ENCODE results near the gene NAT8.
"Not testable (repeated sequence)": the region's sequence is repeated elsewhere in the genome, so short reads cannot be mapped to it uniquely, and the experiment has no call there.

The NAT8 gene

GRCh38 chr2:73630662-73631266, 11.5 kb downstream of the NAT8 start:
- DNase-seq: not testable (repeated sequence)

GRCh38 chr2:73628493-73628892, 13.7 kb downstream of the NAT8 start:
- not testable (repeated sequence) for DNase-seq

GRCh38 chr2:73626237-73626636, 16.0 kb downstream of the NAT8 start:
- DNase-seq: not testable (repeated sequence)

DNA sequence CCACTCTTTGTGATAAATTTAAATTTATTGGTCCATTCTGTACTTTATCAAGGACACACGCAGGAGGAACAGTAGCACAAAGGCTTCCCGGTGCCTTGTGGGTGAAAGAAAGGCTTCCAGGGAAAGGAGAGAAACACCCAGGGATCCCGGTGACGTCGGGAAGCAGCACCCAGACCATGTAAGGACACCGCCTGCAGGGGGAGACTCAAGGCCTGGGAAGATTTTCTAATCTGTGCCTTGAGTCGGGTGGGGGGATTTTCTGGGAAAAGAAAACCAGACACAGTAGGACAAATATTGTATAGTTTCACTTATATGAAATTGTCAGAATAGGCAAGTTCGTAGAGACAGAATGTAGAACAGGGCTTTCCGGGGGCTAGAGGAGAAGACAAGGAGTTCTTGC, 17.6 kb downstream of the NAT8 start:
- not testable (repeated sequence) for DNase-seq

DNA sequence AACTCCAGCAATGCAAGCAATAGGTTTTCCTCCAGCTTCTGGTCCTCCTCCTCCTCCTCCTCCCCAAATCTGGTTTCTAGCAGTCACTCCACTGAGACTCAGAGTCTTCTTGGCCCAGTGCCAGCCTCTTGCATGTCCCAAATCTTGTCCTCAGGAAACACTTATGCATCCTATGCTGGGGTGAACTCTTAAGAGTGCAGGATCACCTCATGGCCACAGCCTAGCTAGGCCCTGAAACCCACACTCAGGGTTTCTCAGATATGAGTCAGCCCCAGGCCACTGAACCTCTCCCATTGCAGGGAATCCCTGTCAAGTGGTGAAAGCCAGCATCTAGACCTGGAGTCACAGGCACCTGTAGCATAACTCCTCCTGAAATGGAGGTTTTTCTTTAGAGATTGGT, 18.2 kb downstream of the NAT8 start:
- not testable (repeated sequence) for DNase-seq

GRCh38 chr2:73619925-73620324, 22.3 kb downstream of the NAT8 start:
- not testable (repeated sequence) for DNase-seq

DNA sequence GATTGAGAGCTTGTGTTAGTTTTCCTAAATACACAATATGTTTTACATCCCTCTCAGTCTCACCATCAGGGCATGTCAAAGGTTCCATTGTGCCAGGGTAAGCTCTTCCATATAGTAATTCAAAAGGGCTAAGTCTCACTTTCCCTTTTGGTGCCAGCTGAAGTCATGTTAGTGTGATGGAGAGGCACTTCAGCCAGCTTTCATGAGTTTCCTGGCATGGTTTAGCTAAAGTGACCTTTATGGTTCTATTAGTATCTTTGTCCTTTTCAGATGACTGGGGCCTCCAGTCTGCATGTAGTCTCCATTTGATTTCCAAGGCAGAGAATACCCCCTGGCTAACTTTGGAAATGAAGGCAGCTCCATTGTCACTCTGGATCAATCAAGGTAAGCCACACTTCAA, 27.2 kb downstream of the NAT8 start:
- no peak for DNase-seq

- no peak for DNase-seq
Observed at GRCh38 chr2:73614105-73614504, 28.1 kb downstream of the NAT8 start.

GRCh38 chr2:73611867-73612266, 30.4 kb downstream of the NAT8 start:
- DNase-seq: no peak

GRCh38 chr2:73611193-73611592, 31.0 kb downstream of the NAT8 start:
- no peak for DNase-seq

- no peak for DNase-seq
Observed at GRCh38 chr2:73610111-73610510, 32.1 kb downstream of the NAT8 start.

DNA sequence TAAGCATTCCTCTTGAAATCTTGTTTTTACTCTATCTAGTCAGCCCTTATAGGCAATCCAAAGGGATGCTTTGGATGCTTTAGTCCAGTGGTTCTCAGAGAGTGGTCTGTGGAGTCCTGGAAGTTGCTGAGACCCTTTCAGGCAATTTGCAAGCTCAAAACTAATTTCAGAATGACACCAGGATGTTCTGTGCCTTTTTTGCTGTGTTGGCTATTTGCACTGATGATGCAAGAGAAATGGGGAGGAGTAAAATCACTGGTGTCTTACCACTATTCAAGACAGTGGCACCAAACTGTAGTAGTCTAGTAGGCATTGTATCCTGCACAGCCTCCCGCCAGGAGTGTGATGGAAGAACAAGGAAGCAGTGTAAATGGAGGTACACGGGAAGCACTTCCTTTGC, 37.6 kb downstream of the NAT8 start:
- DNase-seq: not testable (repeated sequence)

DNA sequence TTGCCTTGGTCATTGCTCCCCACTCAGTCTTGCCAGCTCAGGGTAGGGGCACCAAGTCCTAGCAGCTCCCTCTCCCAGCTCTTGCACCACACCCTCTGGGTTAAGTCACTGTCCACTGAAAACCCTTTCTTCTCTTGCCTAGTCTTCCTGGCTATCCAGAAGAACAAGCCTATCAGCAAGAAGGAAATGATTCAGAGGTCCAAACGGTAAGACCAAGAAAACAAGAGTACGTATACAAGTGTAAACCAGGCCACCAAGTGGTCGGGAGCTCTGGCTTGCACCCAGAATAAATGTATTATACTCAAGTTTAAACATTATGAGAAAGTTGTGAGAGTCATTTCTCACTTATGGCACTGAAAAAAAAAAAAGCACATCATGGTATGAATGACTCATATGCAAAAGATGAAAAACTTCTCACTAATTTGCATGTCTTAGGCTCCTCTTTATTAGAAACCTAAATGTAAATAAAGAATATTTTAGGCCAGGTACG, 39.1 kb downstream of the NAT8 start:
- DNase-seq: not testable (repeated sequence)

DNA sequence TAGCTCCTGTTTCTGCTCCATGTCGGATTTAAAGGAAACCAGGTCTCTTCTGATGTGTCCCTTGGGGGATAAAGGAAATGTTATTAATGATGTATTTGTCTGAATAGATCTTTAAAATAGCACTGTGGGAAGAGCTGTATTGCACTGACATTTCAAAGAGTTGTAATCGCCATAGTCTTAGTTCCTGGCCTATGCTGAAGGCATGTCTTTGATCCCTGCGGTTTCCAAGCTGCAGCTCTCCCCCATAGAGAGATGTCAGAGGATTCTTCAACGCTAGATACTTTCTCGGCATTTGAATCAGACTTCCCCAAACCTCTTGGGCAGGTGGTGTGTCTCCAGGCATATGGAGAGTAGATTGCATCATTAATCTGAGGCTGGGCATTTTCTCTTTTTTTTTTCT, 40.4 kb downstream of the NAT8 start:
- no peak for DNase-seq

DNA sequence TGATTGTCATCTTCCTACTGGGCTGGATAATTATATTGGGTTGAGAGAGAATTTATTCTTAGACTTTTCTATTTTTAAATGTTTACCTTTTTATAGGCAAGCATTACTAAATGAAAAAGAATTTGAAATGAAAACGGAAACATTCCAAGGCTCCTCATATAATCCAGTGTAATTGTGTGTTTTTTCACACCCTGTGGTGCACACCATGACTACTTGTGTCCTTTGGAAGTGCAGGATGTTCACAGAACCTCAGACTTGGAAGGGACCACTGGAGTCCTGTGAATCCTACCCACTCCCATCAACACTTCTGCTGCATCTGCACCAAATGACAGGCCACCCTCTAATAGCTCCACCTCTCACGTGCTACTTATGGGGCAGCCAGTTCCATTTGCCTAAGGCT, 48.0 kb downstream of the NAT8 start:
- no peak for DNase-seq

GRCh38 chr2:73593680-73594079, 48.5 kb downstream of the NAT8 start:
- no peak for DNase-seq
